HepG2 (cell line): ENCODE measurements around the gene PAPPA. TPM values are rescaled to one million over a fixed set of nuclear protein-coding genes. Genes with fewer than 3 reads are reported as not detected.
A peak's percentile ranks its signal among the peaks of the same experiment; 100 is the strongest.

Experiments used
- ATAC-seq: fragments of 200-7000 bp; cut with Tn5 transposase; 3 replicates; pipeline ENCODE4 v1.9.1; 2020; ENCODE audit warnings: mild to moderate bottlenecking, moderate library complexity
- BruUV-seq: library from RNA; stranded (reverse); fragments of 400-500 nt; replicated peaks from 2 replicates; lab custom pipeline; 2021; lab: Mats Ljungman, UMichigan
- CTCF ChIA-PET: fragments of 300-600 bp; formaldehyde crosslinking; extraction: SDS; loops from one replicate; lab custom pipeline; 2021; ENCODE audit warnings: low total read pairs, inconsistent platforms, low intra/inter-chr PET ratio; lab: Yijun Ruan, JAX
- POLR2A ChIA-PET: fragments of 350-600 bp; sonication (Branson Sonifier 250); formaldehyde crosslinking; loops from one replicate; lab custom pipeline; 2020; ENCODE audit warnings: antibody characterized with exemption, inconsistent platforms; lab: Yijun Ruan, JAX
- DNase-seq: peaks from one replicate; pipeline ENCODE4 v3.0.0-alpha.2; 2015; ENCODE audit warnings: low spot score
- FAIRE-seq: peaks from 3 replicates; lab custom pipeline; 2011; peaks lifted over from hg19 to GRCh38; lab: Jason Lieb, UNC
- H2AFZ ChIP-seq: one replicate; pipeline ENCODE4 v1.6.1; 2011; ENCODE audit warnings: low read length, inconsistent platforms
- H3K27ac ChIP-seq: fragments of 300-600 bp; 3 replicates; pipeline ENCODE4 v1.8.0; 2011; ENCODE audit warnings: mixed run types, mild to moderate bottlenecking, mixed read lengths, low read length, inconsistent platforms; ENCODE audit not compliant: insufficient read depth; ENCODE audit errors: extremely low read length
- H3K27me3 ChIP-seq, 2 experiments: fragments of 200-600 bp in 1 of 2; 2 replicates in 1 of 2; 3 replicates in 1 of 2; pipeline versions ENCODE4 v1.6.0 to v1.8.0; 2011; ENCODE audit warnings: low read length in 2 of 2, mild to moderate bottlenecking in 2 of 2, moderate library complexity in 2 of 2, inconsistent platforms in 1 of 2; ENCODE audit not compliant: insufficient read depth in 2 of 2, control insufficient read depth in 1 of 2
- H3K36me3 ChIP-seq, 2 experiments: fragments of 200-600 bp in 1 of 2; replicated peaks in 1 of 2; 2 replicates in 1 of 2; 3 replicates in 1 of 2; pipeline versions ENCODE4 v1.5.1 to v1.8.0; 2011; ENCODE audit warnings: low read length in 2 of 2, inconsistent platforms in 1 of 2; ENCODE audit not compliant: insufficient read depth in 2 of 2, control insufficient read depth in 1 of 2
- H3K4me1 ChIP-seq: 2 replicates; pipeline ENCODE4 v1.5.1; 2012; ENCODE audit warnings: low read length, inconsistent platforms; ENCODE audit not compliant: insufficient read depth
- H3K4me2 ChIP-seq: 2 replicates; pipeline ENCODE4 v1.6.0; 2011; ENCODE audit warnings: low read depth, low read length, inconsistent platforms
- H3K4me3 ChIP-seq, 3 experiments: fragments of 200-600 bp in 1 of 3; sonication (generic), shearing (Covaris generic) in 1 of 3; replicated peaks in 1 of 3; 2 replicates each; pipeline ENCODE4 v1.5.1; 2011 to 2016; ENCODE audit warnings: low read length in 3 of 3, inconsistent platforms in 2 of 3, low read depth in 2 of 3, mild to moderate bottlenecking in 2 of 3, control low read depth in 1 of 3, mixed read lengths in 1 of 3; ENCODE audit not compliant: insufficient read depth in 1 of 3
- H3K79me2 ChIP-seq: one replicate; pipeline ENCODE4 v1.6.1; 2011; ENCODE audit warnings: low read length, inconsistent platforms; ENCODE audit not compliant: insufficient read depth
- H3K9ac ChIP-seq: 2 replicates; pipeline ENCODE4 v1.6.0; 2011; ENCODE audit warnings: mild to moderate bottlenecking, low read depth, low read length, inconsistent platforms; ENCODE audit not compliant: insufficient read depth
- H3K9me3 ChIP-seq: 2 replicates; pipeline ENCODE4 v1.5.1; 2012; ENCODE audit warnings: mild to moderate bottlenecking, low read length
- H4K20me1 ChIP-seq: 2 replicates; pipeline ENCODE4 v1.6.0; 2011; ENCODE audit warnings: inconsistent platforms, mild to moderate bottlenecking, low read length, moderate library complexity; ENCODE audit not compliant: insufficient read depth
- BRD4 ChIP-seq: sonication (generic); formaldehyde crosslinking; IDR thresholded peaks from 2 replicates; pipeline ENCODE4 v1.4.0; 2020; ENCODE audit warnings: missing genetic modification reagents
- EP300 ChIP-seq, 3 experiments: sonication (generic) in 1 of 3; formaldehyde crosslinking in 1 of 3; IDR thresholded peaks; 2 replicates each; pipeline versions ENCODE4 v1.5.1 to v1.6.1; 2011 to 2020; ENCODE audit warnings: low read depth in 2 of 3, low read length in 2 of 3, borderline replicate concordance in 1 of 3, improper control_type of control experiment in 1 of 3, mild to moderate bottlenecking in 1 of 3, missing genetic modification reagents in 1 of 3, moderate library complexity in 1 of 3
- FIP1L1 ChIP-seq: fragments of 200-400 bp; formaldehyde crosslinking; IDR thresholded peaks from 2 replicates; pipeline ENCODE4 v1.6.1; 2018; ENCODE audit warnings: low read depth, mild to moderate bottlenecking, low read length, moderate library complexity, borderline replicate concordance; ENCODE audit not compliant: insufficient read depth
- GRHL1 ChIP-seq: sonication (generic); formaldehyde crosslinking; conservative IDR thresholded peaks from 2 replicates; pipeline ENCODE4 v1.8.0; 2022; ENCODE audit warnings: missing genetic modification reagents
- KAT8 ChIP-seq: IDR thresholded peaks from 2 replicates; pipeline ENCODE4 v1.6.1; 2016; ENCODE audit warnings: missing genetic modification reagents, missing compliant biosample characterization
- KLF13 ChIP-seq: sonication (generic); formaldehyde crosslinking; IDR thresholded peaks from 2 replicates; pipeline ENCODE4 v1.4.0; 2020; ENCODE audit warnings: mild to moderate bottlenecking, missing genetic modification reagents
- MED13 ChIP-seq: sonication (generic); formaldehyde crosslinking; IDR thresholded peaks from 2 replicates; pipeline ENCODE4 v1.5.0; 2020; ENCODE audit warnings: missing genetic modification reagents
- RCOR2 ChIP-seq: IDR thresholded peaks from 2 replicates; pipeline ENCODE4 v1.6.1; 2016; ENCODE audit warnings: missing biosample characterization, missing genetic modification reagents
- SNAPC2 ChIP-seq: sonication (generic); formaldehyde crosslinking; IDR thresholded peaks from 2 replicates; pipeline ENCODE4 v1.8.1; 2022; ENCODE audit warnings: mild to moderate bottlenecking, missing genetic modification reagents
- SNRNP70 ChIP-seq: fragments of 200-400 bp; formaldehyde crosslinking; IDR thresholded peaks from 2 replicates; pipeline ENCODE4 v1.6.1; 2017; ENCODE audit warnings: mild to moderate bottlenecking, low read depth, low read length, moderate library complexity
- ZNF280D ChIP-seq: sonication (generic); formaldehyde crosslinking; IDR thresholded peaks from 2 replicates; pipeline ENCODE4 v1.5.1; 2020; ENCODE audit warnings: mild to moderate bottlenecking, missing genetic modification reagents
- ZNF326 ChIP-seq: sonication (generic); formaldehyde crosslinking; IDR thresholded peaks from 2 replicates; pipeline ENCODE4 v1.4.0; 2020; ENCODE audit warnings: missing genetic modification reagents, borderline replicate concordance
- ZNF44 ChIP-seq: sonication (generic); formaldehyde crosslinking; IDR thresholded peaks from 2 replicates; pipeline ENCODE4 v1.5.1; 2020; ENCODE audit warnings: mild to moderate bottlenecking, missing genetic modification reagents
- ZNF784 ChIP-seq: sonication (generic); formaldehyde crosslinking; IDR thresholded peaks from 2 replicates; pipeline ENCODE4 v1.5.1; 2020; ENCODE audit warnings: missing genetic modification reagents, mild to moderate bottlenecking, borderline replicate concordance
- WGBS: methylation state at CpG from one replicate; pipeline ENCODE4 v1.1.6; 2017; ENCODE audit warnings: low lambda C conversion rate; 5-methylcytosine and 5-hydroxymethylcytosine counted together
- in situ Hi-C: cut with HindIII; loops from 2 replicates; pipeline ENCODE4 v1.10.0; 2017; ENCODE audit warnings: low pct_unique_long_range_greater_than_20kb; ENCODE audit not compliant: extremely low pct_ligation_motif_present
- intact Hi-C: fragments of 100-400 bp; cut with micrococcal nuclease; formaldehyde crosslinking; loops from one replicate; pipeline ENCODE4 v1.10.0; 2022; ENCODE audit not compliant: unreplicated experiment
- polyA plus RNA-seq, 8 experiments: library from polyadenylated mRNA; depleted of rRNA in 3 of 8; stranded (reverse) in 7 of 8; unstranded in 1 of 8; fragments of >200 nt; fragmentation: Illumina TruSeq in 4 of 8; extraction: Trizol in 4 of 8; gene quantifications; 2 replicates each; pipeline versions ENCODE4 v1.2.1 to v1.2.3, GENCODE V29; 2011 to 2016; ENCODE audit warnings: low read depth in 4 of 8, missing spikeins in 1 of 8, mixed read lengths in 1 of 8; ENCODE audit not compliant: insufficient read depth in 1 of 8
- total RNA-seq, 5 experiments: library from RNA; depleted of rRNA; stranded (reverse); fragments of >200 nt; fragmentation: Illumina TruSeq; extraction: Trizol; gene quantifications; 2 replicates each; pipeline ENCODE4 v1.2.3, GENCODE V29; 2016; ENCODE audit warnings: low read depth in 1 of 5

PAPPA gene
- total and polyA plus RNA-seq, 2 of the 13 experiments (the other 11 are each of a cell fraction or from before 2014, with no cell fraction given) = 0.09 to 0.11 TPM

GRCh38 chr9:116204252-116204882 is 50.8 kb downstream of the PAPPA start:
- Histone ChIP-seq H3K27ac (no peak overlapping the region), H4K20me1 (no peaks in the 10 kb centered on the region), H3K9me3 (no peaks in the 10 kb centered on the region), H3K27me3 (no peaks in the 10 kb centered on the region), H3K4me3 (no peak overlapping the region), H3K36me3 (no peaks in the 10 kb centered on the region), H3K4me1 (peaks cover 22% of the 10 kb centered on the region), H2AFZ (no peak overlapping the region), H3K79me2 (no peaks in the 10 kb centered on the region), H3K9ac (no peak overlapping the region), H3K4me2 (no peak overlapping the region)
- intact Hi-C loops (no loop called here), in situ Hi-C loops (no loop called here)
- CTCF ChIA-PET = no interaction called here
- no TSS peak for BruUV-seq
- FAIRE-seq (no peak), ATAC-seq (peak; percentile 94), DNase-seq (peak; percentile 60)
- POLR2A ChIA-PET = interaction anchor here (0.6 kb wide), 1 partner anchor 43 kb away, joined by 3 read pairs; no protein-coding TSS in a partner anchor
- WGBS = 25% methylated on average over 5 of the region's 5 CpGs
- no peak for TF ChIP-seq MED13
- peak; percentile 82; the same call in 1 of the 2 replicates for TF ChIP-seq RCOR2 (CRISPR knock-in tag)
- TF ChIP-seq GRHL1 (CRISPR knock-in tag) = no peak
- TF ChIP-seq ZNF44 (CRISPR knock-in tag) = no peak
- no peak for TF ChIP-seq ZNF326 (CRISPR knock-in tag)
- peak; percentile 96 for TF ChIP-seq ZNF280D (CRISPR knock-in tag)
- TF ChIP-seq BRD4 (CRISPR knock-in tag) = no peak
- no peak for TF ChIP-seq SNAPC2
- TF ChIP-seq EP300 (IDR thresholded peaks at IDR 0.05; ENCODE audit: low read depth in 2 of 2, low read length in 2 of 2) = peak in 1 of 2 experiments; percentile 58; a peak in 2 of 4 replicates
- TF ChIP-seq EP300 (CRISPR knock-in tag; IDR thresholded peaks at IDR 0.05; ENCODE audit: borderline replicate concordance) = no peak
- no peak for TF ChIP-seq SNRNP70
- no peak for TF ChIP-seq ZNF784 (CRISPR knock-in tag)
- TF ChIP-seq FIP1L1 = no peak
- no peak for TF ChIP-seq KLF13 (CRISPR knock-in tag)
- TF ChIP-seq KAT8 (CRISPR knock-in tag) = peak; percentile 33; the same call in 1 of the 2 replicates
